T-helper 1 cell (primary cell): ENCODE results near the gene TEX30.

ENCODE experiments used
- DNase-seq, 5 donors: peaks; one replicate each; pipeline ENCODE4 v3.0.0-alpha.2; 2012 to 2020

Gene TEX30

GRCh38 chr13:102779436-102780159 lies 6.0 kb upstream of the TEX30 start:
- peak in 1 of 5 donors; percentile 67 for DNase-seq

GRCh38 chr13:102777736-102778135 lies 4.2 kb upstream of the TEX30 start:
- no peak for DNase-seq

GRCh38 chr13:102776271-102776670 lies 2.7 kb upstream of the TEX30 start:
- DNase-seq: no peak

- no peak for DNase-seq
Measured at GRCh38 chr13:102774591-102775520, 1.3 kb upstream of the TEX30 start.

DNA sequence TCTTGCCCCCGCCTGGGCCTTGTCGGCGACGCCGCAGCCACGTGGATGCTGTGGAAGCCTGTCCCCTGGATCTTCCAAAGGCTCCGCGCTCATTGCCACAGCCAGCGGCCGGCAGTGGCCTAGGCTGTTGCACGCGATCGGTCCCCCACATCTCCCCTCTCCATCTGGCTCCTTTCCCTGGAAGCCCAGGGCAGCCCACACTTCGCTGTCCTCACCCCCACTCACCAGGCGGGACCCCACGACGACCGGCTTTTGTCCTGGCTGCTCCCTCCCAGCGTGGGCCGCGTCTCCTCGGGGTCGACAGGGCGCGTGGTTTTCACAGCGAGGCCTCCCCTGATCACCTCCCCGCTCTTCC lies 605 bp upstream of the TEX30 start:
- no peak for DNase-seq

DNA sequence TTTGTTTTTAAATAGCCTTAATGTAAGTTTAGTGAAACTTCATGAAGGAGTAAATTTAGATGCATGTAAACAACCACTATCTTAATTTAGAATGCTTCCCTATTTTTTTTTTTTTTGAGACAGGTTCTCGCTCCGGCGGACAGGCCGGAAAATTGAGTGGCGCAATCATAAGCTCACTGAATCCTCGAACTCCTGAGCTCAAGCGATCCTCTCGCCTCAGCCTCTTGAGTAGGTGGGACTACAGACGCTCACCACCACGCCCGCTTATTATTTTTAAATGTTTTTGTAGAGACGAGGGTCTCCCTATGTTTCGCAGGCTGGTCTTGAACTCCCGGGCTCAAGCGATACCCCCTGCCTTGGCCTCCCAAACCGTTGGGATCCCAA lies 1.6 kb downstream of the TEX30 start:
- no peak for DNase-seq

DNA sequence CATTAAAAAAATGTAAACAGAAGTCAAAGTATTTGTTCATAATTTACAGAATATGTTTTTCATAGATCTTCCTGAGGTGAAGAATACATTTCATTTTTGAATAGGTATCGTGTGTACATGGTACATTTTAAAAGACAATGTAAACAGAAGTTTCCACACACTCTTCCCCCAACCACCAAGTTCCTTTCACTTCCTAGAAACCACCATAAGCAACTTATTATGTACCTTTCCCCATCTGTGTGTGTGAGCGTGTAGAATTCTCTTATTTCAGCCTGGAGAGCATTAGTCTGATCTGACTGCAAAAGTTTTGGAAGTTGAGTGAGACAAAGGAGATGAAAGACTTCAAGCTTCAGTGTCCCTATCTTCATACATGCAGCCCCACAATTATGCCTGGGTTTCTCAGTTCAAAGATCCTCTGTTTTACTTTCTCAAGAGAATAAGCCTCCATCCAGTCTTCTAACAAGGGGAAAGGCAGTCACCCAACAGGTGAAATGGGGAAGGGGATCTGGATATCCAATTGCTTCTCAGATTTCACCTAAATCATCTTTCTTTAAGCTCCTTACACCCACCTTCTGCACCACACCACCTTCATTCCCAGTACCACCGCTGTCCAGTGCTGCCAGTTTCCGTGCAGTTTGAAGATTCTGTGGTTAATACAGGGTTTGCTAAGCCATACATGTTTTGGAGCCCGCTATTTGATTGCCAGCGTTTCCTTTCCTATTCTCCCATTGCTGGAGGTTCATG lies 2.1 kb downstream of the TEX30 start:
- no peak for DNase-seq

DNA sequence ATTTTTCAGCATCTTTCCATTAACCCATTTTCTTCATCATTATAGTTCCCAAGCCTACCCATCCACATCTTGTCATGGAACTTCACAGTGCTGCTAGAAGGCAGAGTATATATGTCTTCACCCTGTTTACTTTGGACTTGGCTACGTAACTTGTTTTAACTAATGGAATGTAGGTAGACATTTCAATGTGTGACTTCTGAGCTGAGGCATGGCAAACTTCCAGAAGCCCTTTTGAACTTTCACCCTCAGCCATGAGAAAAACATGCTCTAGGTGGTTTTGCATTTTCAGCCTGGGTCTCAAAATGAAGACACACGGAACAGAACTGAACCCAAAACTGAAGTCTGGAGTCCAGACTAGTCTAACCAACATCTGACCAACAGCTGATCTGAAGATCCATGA lies 3.2 kb downstream of the TEX30 start:
- no peak for DNase-seq

DNA sequence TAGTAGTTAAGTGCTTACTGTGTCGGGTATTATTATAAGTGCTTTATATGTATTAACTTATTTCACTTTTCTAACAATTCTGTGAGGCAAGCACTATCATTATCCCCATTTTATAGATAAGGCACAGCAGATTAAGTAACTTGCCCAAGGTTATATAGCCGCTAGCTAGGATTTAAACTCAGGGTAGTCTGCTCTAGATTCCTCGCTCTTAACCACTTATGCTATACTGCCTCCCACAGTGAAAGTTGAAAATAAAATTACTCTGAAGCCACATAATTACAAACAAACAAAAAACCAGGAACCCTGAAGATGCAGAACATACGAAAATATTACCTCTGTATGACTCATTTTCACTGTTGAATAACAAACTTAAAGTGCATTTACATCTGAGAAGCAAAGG lies 3.9 kb downstream of the TEX30 start:
- DNase-seq: no peak

- no peak for DNase-seq
Measured at GRCh38 chr13:102768909-102769308, 4.7 kb downstream of the TEX30 start.

DNA sequence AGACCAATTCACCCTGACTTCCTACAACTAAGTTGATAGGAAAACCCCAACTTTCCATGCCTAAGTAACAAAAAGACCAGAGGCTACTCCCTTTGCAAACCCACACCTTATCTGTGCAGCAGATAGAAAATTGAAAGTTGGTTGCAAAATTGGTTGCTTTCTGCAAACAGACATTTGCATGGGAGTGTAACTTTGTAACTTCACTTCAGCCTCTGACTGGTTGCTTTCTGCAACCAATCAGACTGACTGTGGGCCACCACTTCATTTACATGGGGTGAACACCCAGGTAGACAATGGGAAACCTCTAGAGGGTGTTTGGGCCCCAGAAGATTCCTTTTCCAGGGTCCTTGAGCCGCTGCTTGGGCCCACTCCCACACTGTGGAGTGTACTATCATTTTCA lies 9.8 kb downstream of the TEX30 start:
- DNase-seq: no peak

GRCh38 chr13:102761071-102761470 lies 12.5 kb downstream of the TEX30 start:
- DNase-seq: no peak

GRCh38 chr13:102758842-102759241 lies 14.7 kb downstream of the TEX30 start:
- no peak for DNase-seq

- no peak for DNase-seq
Measured at GRCh38 chr13:102757006-102757405, 16.6 kb downstream of the TEX30 start.

DNA sequence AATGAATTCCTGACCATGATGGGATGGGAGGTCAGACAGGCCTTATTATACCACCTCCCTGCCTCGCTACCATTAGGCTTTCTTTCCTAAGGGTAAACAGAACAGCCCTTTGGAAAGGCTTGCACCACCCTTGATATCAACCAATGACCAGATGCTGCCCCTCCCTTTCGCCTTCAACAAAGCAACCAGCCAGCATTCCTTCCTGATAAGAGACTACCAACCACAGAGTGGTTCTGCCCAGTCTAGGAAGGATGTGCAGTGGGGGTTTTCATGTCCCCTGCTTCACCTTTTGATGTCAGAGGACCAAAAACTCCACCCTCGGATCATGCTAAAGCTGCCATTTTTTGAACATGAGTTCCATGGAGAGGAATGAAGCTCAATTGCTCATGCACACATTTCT lies 21.7 kb downstream of the TEX30 start:
- no peak for DNase-seq

DNA sequence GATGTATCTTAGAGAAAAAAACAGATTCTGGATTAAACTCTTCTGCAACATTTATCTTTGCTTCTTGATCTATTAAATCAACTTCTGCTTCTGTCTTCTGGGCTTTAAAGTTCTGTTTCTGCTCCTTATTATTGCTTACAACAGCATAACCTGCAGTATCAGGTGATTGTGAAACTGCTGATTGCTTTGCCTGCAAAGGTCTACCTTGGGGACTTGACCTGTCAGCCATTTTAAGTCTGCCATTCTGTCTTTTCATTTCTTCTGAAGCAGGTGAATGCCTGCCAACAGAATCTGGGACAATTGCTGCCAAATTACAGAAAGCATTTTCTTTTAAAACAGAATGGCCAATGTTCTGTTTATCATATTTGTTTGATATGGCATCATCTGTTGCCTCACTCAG lies 31.1 kb downstream of the TEX30 start:
- DNase-seq: no peak

- no peak for DNase-seq
Measured at GRCh38 chr13:102742101-102742500, 31.5 kb downstream of the TEX30 start.

DNA sequence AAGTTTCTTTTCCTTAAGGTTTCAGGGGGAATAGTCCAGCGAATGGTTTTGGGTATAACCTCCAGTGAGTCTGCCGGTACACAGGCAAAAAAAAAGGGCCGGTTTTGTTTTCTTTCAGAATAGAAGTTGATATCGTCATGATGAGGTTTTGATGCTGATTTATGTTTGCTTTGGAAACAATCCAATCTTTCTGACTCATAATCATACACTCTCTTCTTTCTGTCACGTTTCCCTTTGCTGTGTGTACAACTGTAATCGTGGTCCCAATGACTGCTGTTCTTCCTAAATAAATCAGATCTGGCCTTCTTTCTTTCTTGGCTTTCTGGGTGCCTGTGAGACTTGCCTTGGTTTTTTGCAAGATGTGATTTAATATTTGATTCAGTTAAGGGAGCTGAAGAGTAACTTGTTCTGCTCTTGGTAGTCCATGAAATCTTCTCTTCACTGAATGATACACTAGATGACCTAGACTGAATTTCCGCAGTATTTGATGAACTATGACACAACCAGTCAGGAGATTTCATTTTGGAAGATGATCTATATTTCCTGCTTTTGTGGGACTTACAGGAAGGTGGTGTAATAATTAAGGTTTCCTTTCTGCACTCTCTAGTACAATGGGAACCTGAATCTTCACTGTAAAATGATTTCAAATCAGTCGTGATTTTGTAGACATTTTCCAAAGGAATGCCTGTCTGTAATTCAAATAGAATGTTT lies 43.9 kb downstream of the TEX30 start:
- no peak for DNase-seq

DNA sequence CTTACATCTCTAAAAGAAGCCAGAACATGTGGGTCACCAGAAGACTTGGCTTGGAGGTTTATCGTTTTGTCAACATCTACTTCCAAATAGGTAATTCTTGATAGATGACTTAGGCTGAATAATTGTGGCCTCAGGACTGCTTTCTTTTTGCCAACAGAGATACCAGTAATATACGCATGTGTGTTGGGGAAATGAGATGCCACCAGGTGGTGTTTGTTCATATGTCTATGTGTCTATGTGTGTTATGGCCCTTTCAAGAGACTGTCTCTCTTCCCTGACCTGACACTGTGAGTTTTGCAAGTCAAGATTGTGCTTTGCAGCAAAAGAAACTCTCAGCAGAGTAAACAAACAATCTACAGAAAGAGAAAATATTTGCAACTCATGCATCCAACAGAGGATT lies 47.2 kb downstream of the TEX30 start:
- peak in 1 of 5 donors; percentile 36 for DNase-seq

DNA sequence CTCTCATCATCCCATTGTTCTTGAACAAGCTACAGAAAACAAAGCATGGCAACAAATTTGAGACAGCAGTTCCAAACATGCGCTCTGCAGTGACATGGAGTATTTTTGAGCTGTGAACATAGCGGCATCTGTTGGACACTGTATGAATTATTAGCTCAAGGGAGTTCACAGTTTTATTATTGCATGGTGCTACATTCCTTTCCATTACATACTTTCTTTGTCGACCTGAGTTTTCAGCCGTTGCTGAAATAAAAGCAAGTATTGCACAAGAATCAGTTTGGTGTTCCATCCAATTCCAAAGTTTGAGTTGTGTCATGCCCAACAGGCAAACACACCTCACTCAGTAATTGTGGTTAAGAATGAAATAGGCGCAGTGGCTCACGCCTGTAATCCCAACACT lies 48.7 kb downstream of the TEX30 start:
- DNase-seq: peak in 1 of 5 donors; percentile 8

DNA sequence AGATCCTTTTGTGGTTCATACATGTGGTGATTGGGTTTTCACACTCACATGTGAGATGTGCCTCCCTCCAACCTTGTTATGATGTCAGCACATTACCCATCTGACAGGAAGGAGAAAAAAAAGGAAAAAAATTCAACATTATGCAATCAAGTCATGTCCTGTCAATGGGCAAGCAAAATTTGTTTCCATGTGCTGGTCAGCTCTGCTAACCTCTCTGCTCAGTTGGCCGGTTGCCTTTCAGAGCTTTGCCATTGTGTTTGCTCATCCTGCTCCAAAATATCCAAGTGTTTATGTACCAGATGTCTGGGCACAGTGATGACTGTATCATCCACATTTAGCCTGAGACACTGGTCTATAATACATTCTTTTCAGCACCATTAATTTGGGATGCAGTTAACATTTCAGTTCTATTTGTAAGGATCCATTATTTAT lies 51.8 kb downstream of the TEX30 start:
- DNase-seq: peak in 1 of 5 donors; percentile 7

GRCh38 chr13:102718746-102719145 lies 54.8 kb downstream of the TEX30 start:
- no peak for DNase-seq
